Measurements from ENCODE around the gene HOXD3.
A peak's percentile ranks its signal among the peaks of the same experiment; 100 is the strongest.

GRCh38 chr2:176135035-176135440 is 22.1 kb upstream of the HOXD3 start:
- TF ChIP-seq YY1 (IDR thresholded peaks at IDR 0.05): no peak
- TF ChIP-seq CTCF (IDR thresholded peaks at IDR 0.05; ENCODE audit: low read depth, low read length, missing input control): no peak
- TF ChIP-seq RAD21 (IDR thresholded peaks at IDR 0.05): peak in 1 of 2 donors; percentile 9
- no peak for TF ChIP-seq ZBTB33 (IDR thresholded peaks at IDR 0.05)
- TF ChIP-seq MAX (IDR thresholded peaks at IDR 0.05): no peak
- no peak for TF ChIP-seq REST (IDR thresholded peaks at IDR 0.05)
- no peak for TF ChIP-seq JUND (IDR thresholded peaks at IDR 0.05)

Data from liver (tissue), 3 donors.